ENCODE results near the gene SACM1L.

SACM1L gene

GRCh38 chr3:45794177-45794560, 105.0 kb downstream of the SACM1L start:
- Histone ChIP-seq H3K9me3 (replicated peaks; ENCODE audit: insufficient read depth, low read length) (no peaks in the 10 kb centered on the region), H3K27ac (ENCODE audit: low read length) (no peak overlapping the region), H3K4me1 (ENCODE audit: low read length) (no peaks in the 10 kb centered on the region), H3F3A (ENCODE audit: insufficient read depth, low read length) (no peaks in the 10 kb centered on the region), H2AFZ (ENCODE audit: low read length) (no peak overlapping the region), H3K36me3 (replicated peaks; ENCODE audit: insufficient read depth, low read length) (no peaks in the 10 kb centered on the region), H3K79me2 (ENCODE audit: low read length) (no peaks in the 10 kb centered on the region), H3K9me2 (replicated peaks; ENCODE audit: insufficient read depth, low read length) (no peaks in the 10 kb centered on the region), H3K4me2 (ENCODE audit: low read depth, low read length) (no peak overlapping the region), H3K4me3 (ENCODE audit: low read length) (no peak overlapping the region), H3K27me3 (replicated peaks; ENCODE audit: insufficient read depth, low read length) (0 out of 2 replicates have a peak, but pooled peaks cover 9% of the 10 kb centered on the region), H3K9ac (ENCODE audit: low read length) (no peak overlapping the region), H4K20me1 (ENCODE audit: insufficient read depth, low read length) (no peaks in the 10 kb centered on the region)
- DNase-seq: no peak
- TF ChIP-seq EZH2phosphoT487 (IDR thresholded peaks at IDR 0.05; ENCODE audit: low read length) (no peak), EZH2 (optimal IDR thresholded peaks at IDR 0.05; ENCODE audit: low read depth, low read length) (no peak)
- TF ChIP-seq, protein P1, sequence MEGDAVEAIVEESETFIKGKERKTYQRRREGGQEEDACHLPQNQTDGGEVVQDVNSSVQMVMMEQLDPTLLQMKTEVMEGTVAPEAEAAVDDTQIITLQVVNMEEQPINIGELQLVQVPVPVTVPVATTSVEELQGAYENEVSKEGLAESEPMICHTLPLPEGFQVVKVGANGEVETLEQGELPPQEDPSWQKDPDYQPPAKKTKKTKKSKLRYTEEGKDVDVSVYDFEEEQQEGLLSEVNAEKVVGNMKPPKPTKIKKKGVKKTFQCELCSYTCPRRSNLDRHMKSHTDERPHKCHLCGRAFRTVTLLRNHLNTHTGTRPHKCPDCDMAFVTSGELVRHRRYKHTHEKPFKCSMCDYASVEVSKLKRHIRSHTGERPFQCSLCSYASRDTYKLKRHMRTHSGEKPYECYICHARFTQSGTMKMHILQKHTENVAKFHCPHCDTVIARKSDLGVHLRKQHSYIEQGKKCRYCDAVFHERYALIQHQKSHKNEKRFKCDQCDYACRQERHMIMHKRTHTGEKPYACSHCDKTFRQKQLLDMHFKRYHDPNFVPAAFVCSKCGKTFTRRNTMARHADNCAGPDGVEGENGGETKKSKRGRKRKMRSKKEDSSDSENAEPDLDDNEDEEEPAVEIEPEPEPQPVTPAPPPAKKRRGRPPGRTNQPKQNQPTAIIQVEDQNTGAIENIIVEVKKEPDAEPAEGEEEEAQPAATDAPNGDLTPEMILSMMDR (IDR thresholded peaks at IDR 0.05; ENCODE audit: low read length): no peak

GRCh38 chr3:45794660-45795059, 105.5 kb downstream of the SACM1L start:
- no peaks in the 10 kb centered on the region for H3K9me2 ChIP-seq (replicated peaks; ENCODE audit: insufficient read depth, low read length)
- 0 out of 2 replicates have a peak, but pooled peaks cover 9% of the 10 kb centered on the region for H3K27me3 ChIP-seq (replicated peaks; ENCODE audit: insufficient read depth, low read length)
- H4K20me1 ChIP-seq (ENCODE audit: insufficient read depth, low read length): no peaks in the 10 kb centered on the region
- no peaks in the 10 kb centered on the region for H3K79me2 ChIP-seq (ENCODE audit: low read length)
- no peak overlapping the region for H3K4me3 ChIP-seq (ENCODE audit: low read length)
- H3K36me3 ChIP-seq (replicated peaks; ENCODE audit: insufficient read depth, low read length): no peaks in the 10 kb centered on the region
- TF ChIP-seq EZH2 (optimal IDR thresholded peaks at IDR 0.05; ENCODE audit: low read depth, low read length): no peak
- TF ChIP-seq EZH2phosphoT487 (IDR thresholded peaks at IDR 0.05; ENCODE audit: low read length): no peak
- TF ChIP-seq, protein P1 (IDR thresholded peaks at IDR 0.05; ENCODE audit: low read length): no peak
- no peaks in the 10 kb centered on the region for H3K4me1 ChIP-seq (ENCODE audit: low read length)
- no peak overlapping the region for H3K27ac ChIP-seq (ENCODE audit: low read length)
- H3K4me2 ChIP-seq (ENCODE audit: low read depth, low read length): no peak overlapping the region
- no peak overlapping the region for H3K9ac ChIP-seq (ENCODE audit: low read length)
- H2AFZ ChIP-seq (ENCODE audit: low read length): no peak overlapping the region
- H3K9me3 ChIP-seq (replicated peaks; ENCODE audit: insufficient read depth, low read length): no peaks in the 10 kb centered on the region
- no peaks in the 10 kb centered on the region for H3F3A ChIP-seq (ENCODE audit: insufficient read depth, low read length)
- DNase-seq: no peak

All from MM.1S (cell line).